IgD-negative memory B cell (primary cell): Measurements from ENCODE around the gene C22orf31. TPM values are rescaled to one million over a fixed set of nuclear protein-coding genes. Genes with fewer than 3 reads are reported as not detected.
"Not testable (repeated sequence)": the region's sequence is repeated elsewhere in the genome, so short reads cannot be mapped to it uniquely, and the experiment has no call there.

ENCODE experiments used
- H3K27ac Mint-ChIP-seq, 3 donors: one replicate each; pipeline ENCODE4 v1.8.0; 2020 to 2022; ENCODE audit warnings: mild to moderate bottlenecking in 3 of 3, mixed read lengths in 3 of 3, moderate library complexity in 1 of 3
- H3K27me3 Mint-ChIP-seq: one replicate; pipeline ENCODE4 v1.8.0; 2021; ENCODE audit warnings: mixed read lengths
- H3K36me3 Mint-ChIP-seq: one replicate; pipeline ENCODE4 v1.8.0; 2020; ENCODE audit warnings: mild to moderate bottlenecking, mixed read lengths
- H3K4me1 Mint-ChIP-seq, 3 donors: one replicate each; pipeline ENCODE4 v1.8.0; 2020 to 2022; ENCODE audit warnings: mixed read lengths in 3 of 3, mild to moderate bottlenecking in 1 of 3
- H3K4me3 Mint-ChIP-seq, 4 donors: one replicate each; pipeline ENCODE4 v1.8.0; 2020 to 2022; ENCODE audit warnings: mild to moderate bottlenecking in 4 of 4, mixed read lengths in 4 of 4, moderate library complexity in 3 of 4
- H3K9me3 Mint-ChIP-seq, 3 donors: one replicate each; pipeline ENCODE4 v1.8.0; 2020 to 2021; ENCODE audit warnings: mixed read lengths in 3 of 3, mild to moderate bottlenecking in 1 of 3
- polyA plus RNA-seq: library from polyadenylated mRNA; unstranded; fragments of 300-500 nt; fragmentation: Illumina TruSeq; gene quantifications from one replicate; pipeline ENCODE4 v1.2.3, GENCODE V29; 2021

Gene C22orf31
- polyA plus RNA-seq, 1 donor from 2014 or later: not detected

GRCh38 chr22:29050457-29050856 is 11.2 kb downstream of the C22orf31 start:
- Mint-ChIP-seq H3K4me1 (no peaks in the 10 kb centered on the region), H3K27me3 (peaks cover 1% of the 10 kb centered on the region), H3K4me3 (no peak overlapping the region), H3K36me3 (peaks cover 3% of the 10 kb centered on the region), H3K27ac (no peak overlapping the region), H3K9me3 (no peaks in the 10 kb centered on the region)

- Mint-ChIP-seq H3K27ac (no peak overlapping the region), H3K27me3 (peaks cover 1% of the 10 kb centered on the region)
Measured at GRCh38 chr22:29049655-29050263, 11.9 kb downstream of the C22orf31 start.

GRCh38 chr22:29048822-29049654 is 12.6 kb downstream of the C22orf31 start:
- Mint-ChIP-seq H3K4me3 (no peak overlapping the region), H3K9me3 (no peaks in the 10 kb centered on the region), H3K4me1 (no peaks in the 10 kb centered on the region), H3K36me3 (peaks cover 2% of the 10 kb centered on the region), H3K27me3 (peaks cover 1% of the 10 kb centered on the region), H3K27ac (no peak overlapping the region)

More at GRCh38 chr22:29049655-29050263, 11.9 kb downstream of the C22orf31 start:
- Mint-ChIP-seq H3K4me1 (no peaks in the 10 kb centered on the region), H3K36me3 (peaks cover 2% of the 10 kb centered on the region), H3K9me3 (no peaks in the 10 kb centered on the region), H3K4me3 (no peak overlapping the region)

GRCh38 chr22:29044657-29045176 is 16.9 kb downstream of the C22orf31 start:
- H3K27ac Mint-ChIP-seq: peak overlapping the region in 1 of 3 donors; percentile 57
- no peaks in the 10 kb centered on the region for H3K4me1 Mint-ChIP-seq
- no peaks in the 10 kb centered on the region for H3K9me3 Mint-ChIP-seq
- peaks cover 1% of the 10 kb centered on the region for H3K36me3 Mint-ChIP-seq
- no peak overlapping the region for H3K4me3 Mint-ChIP-seq
- no peaks in the 10 kb centered on the region for H3K27me3 Mint-ChIP-seq

GRCh38 chr22:29043906-29044575 is 17.6 kb downstream of the C22orf31 start:
- Mint-ChIP-seq H3K36me3 (peaks cover 1% of the 10 kb centered on the region), H3K27ac (peak overlapping the region in 1 of 3 donors; percentile 57), H3K9me3 (no peaks in the 10 kb centered on the region), H3K4me3 (no peak overlapping the region), H3K4me1 (no peaks in the 10 kb centered on the region), H3K27me3 (no peaks in the 10 kb centered on the region)

- H3K36me3 Mint-ChIP-seq: peaks cover 1% of the 10 kb centered on the region
- H3K27me3 Mint-ChIP-seq: no peaks in the 10 kb centered on the region
- H3K9me3 Mint-ChIP-seq: no peaks in the 10 kb centered on the region
- H3K4me1 Mint-ChIP-seq: no peaks in the 10 kb centered on the region
- H3K4me3 Mint-ChIP-seq: no peak overlapping the region
- H3K27ac Mint-ChIP-seq: no peak overlapping the region
Measured at GRCh38 chr22:29041408-29041807, 20.2 kb downstream of the C22orf31 start.

- no peak overlapping the region for H3K4me3 Mint-ChIP-seq
- H3K36me3 Mint-ChIP-seq: peaks cover 1% of the 10 kb centered on the region
- no peaks in the 10 kb centered on the region for H3K4me1 Mint-ChIP-seq
- H3K9me3 Mint-ChIP-seq: no peaks in the 10 kb centered on the region
- H3K27me3 Mint-ChIP-seq: no peaks in the 10 kb centered on the region
- H3K27ac Mint-ChIP-seq: no peak overlapping the region
Measured at GRCh38 chr22:29040385-29041275, 21.0 kb downstream of the C22orf31 start.

GRCh38 chr22:29039684-29040083 is 21.9 kb downstream of the C22orf31 start:
- H3K27me3 Mint-ChIP-seq, H3K36me3 Mint-ChIP-seq, H3K4me3 Mint-ChIP-seq, H3K4me1 Mint-ChIP-seq, H3K9me3 Mint-ChIP-seq, H3K27ac Mint-ChIP-seq: not testable (repeated sequence)

GRCh38 chr22:29039148-29039547 is 22.5 kb downstream of the C22orf31 start:
- Mint-ChIP-seq H3K4me1 (no peaks in the 10 kb centered on the region), H3K27ac (no peak overlapping the region), H3K36me3 (peaks cover 1% of the 10 kb centered on the region), H3K9me3 (no peaks in the 10 kb centered on the region), H3K4me3 (no peak overlapping the region), H3K27me3 (no peaks in the 10 kb centered on the region)

GRCh38 chr22:29037340-29037932 is 24.2 kb downstream of the C22orf31 start:
- no peaks in the 10 kb centered on the region for H3K27me3 Mint-ChIP-seq
- H3K4me1 Mint-ChIP-seq: no peaks in the 10 kb centered on the region
- no peak overlapping the region for H3K27ac Mint-ChIP-seq
- H3K4me3 Mint-ChIP-seq: no peak overlapping the region
- H3K36me3 Mint-ChIP-seq: peaks cover 1% of the 10 kb centered on the region
- no peaks in the 10 kb centered on the region for H3K9me3 Mint-ChIP-seq

- H3K4me1 Mint-ChIP-seq: peaks cover 0 to 7% (median 1%) of the 10 kb centered on the region in 3 donors
- H3K27me3 Mint-ChIP-seq: peaks cover 23% of the 10 kb centered on the region
- no peak overlapping the region for H3K27ac Mint-ChIP-seq
- H3K36me3 Mint-ChIP-seq: no peaks in the 10 kb centered on the region
- no peaks in the 10 kb centered on the region for H3K9me3 Mint-ChIP-seq
- no peak overlapping the region for H3K4me3 Mint-ChIP-seq
Measured at GRCh38 chr22:29032584-29032983, 29.0 kb downstream of the C22orf31 start.

- H3K4me3 Mint-ChIP-seq: no peak overlapping the region
- H3K9me3 Mint-ChIP-seq: no peaks in the 10 kb centered on the region
- H3K27ac Mint-ChIP-seq: no peak overlapping the region
- peaks cover 0 to 7% (median 1%) of the 10 kb centered on the region in 3 donors for H3K4me1 Mint-ChIP-seq
- peaks cover 23% of the 10 kb centered on the region for H3K27me3 Mint-ChIP-seq
- peaks cover 2% of the 10 kb centered on the region for H3K36me3 Mint-ChIP-seq
Measured at GRCh38 chr22:29032014-29032475, 29.6 kb downstream of the C22orf31 start.

- Mint-ChIP-seq H3K27ac (no peak overlapping the region), H3K4me3 (peak overlapping the region in 3 of 4 donors; percentile 6 to 52 (median 48)), H3K9me3 (no peaks in the 10 kb centered on the region), H3K36me3 (peaks cover 2% of the 10 kb centered on the region), H3K4me1 (peaks cover 0 to 7% (median 1%) of the 10 kb centered on the region in 3 donors), H3K27me3 (peaks cover 23% of the 10 kb centered on the region)
Measured at GRCh38 chr22:29031227-29032011, 30.2 kb downstream of the C22orf31 start.
